ENCODE data around the gene IL22RA2.
A peak's percentile ranks its signal among the peaks of the same experiment; 100 is the strongest.

Gene IL22RA2

GRCh38 chr6:137145421-137145820 is 28.0 kb downstream of the IL22RA2 start:
- Histone ChIP-seq H3K36me3 (ENCODE audit: control insufficient read depth in 2 of 2, insufficient read depth in 1 of 2, low read length in 2 of 2) (no peaks in the 10 kb centered on the region), H3K9me3 (ENCODE audit: control insufficient read depth, insufficient read depth, low read depth, low read length) (no peaks in the 10 kb centered on the region), H3K4me3 (ENCODE audit: low read depth, low read length) (no peak overlapping the region), H3K27ac (ENCODE audit: extremely low read depth, low read depth, low read length) (no peak overlapping the region), H3K4me1 (ENCODE audit: control insufficient read depth, insufficient read depth, low read length) (no peaks in the 10 kb centered on the region)
- POLR2A ChIA-PET = no interaction called here
- CTCF ChIA-PET = no interaction called here
- no peak for TF ChIP-seq HOXD13 (CRISPR knock-in tag; IDR thresholded peaks at IDR 0.05; ENCODE audit: borderline replicate concordance)
- no peak for TF ChIP-seq ZNF654 (tag by site-specific recombination; IDR thresholded peaks at IDR 0.05; ENCODE audit: low read depth)
- no peak for TF ChIP-seq GLI2 (tag by site-specific recombination; IDR thresholded peaks at IDR 0.05; ENCODE audit: borderline replicate concordance, low read depth)
- TF ChIP-seq ZNF510 (tag by site-specific recombination; IDR thresholded peaks at IDR 0.05; ENCODE audit: insufficient replicate concordance) = no peak

- ChIA-PET POLR2A (no interaction called here), CTCF (no interaction called here)
- TF ChIP-seq ZNF654 (tag by site-specific recombination; IDR thresholded peaks at IDR 0.05; ENCODE audit: low read depth) = peak; percentile 39
- no peak for TF ChIP-seq ZBTB11 (tag by site-specific recombination; conservative IDR thresholded peaks at IDR 0.05; ENCODE audit: low read depth)
- H3K36me3 ChIP-seq (ENCODE audit: control insufficient read depth in 2 of 2, insufficient read depth in 1 of 2, low read length in 2 of 2) = no peaks in the 10 kb centered on the region
- H3K4me1 ChIP-seq (ENCODE audit: control insufficient read depth, insufficient read depth, low read length) = no peaks in the 10 kb centered on the region
- H3K27ac ChIP-seq (ENCODE audit: extremely low read depth, low read depth, low read length) = no peak overlapping the region
- H3K9me3 ChIP-seq (ENCODE audit: control insufficient read depth, insufficient read depth, low read depth, low read length) = no peaks in the 10 kb centered on the region
- no peak overlapping the region for H3K4me3 ChIP-seq (ENCODE audit: low read depth, low read length)
Observed at GRCh38 chr6:137136065-137136464, 37.4 kb downstream of the IL22RA2 start.

DNA sequence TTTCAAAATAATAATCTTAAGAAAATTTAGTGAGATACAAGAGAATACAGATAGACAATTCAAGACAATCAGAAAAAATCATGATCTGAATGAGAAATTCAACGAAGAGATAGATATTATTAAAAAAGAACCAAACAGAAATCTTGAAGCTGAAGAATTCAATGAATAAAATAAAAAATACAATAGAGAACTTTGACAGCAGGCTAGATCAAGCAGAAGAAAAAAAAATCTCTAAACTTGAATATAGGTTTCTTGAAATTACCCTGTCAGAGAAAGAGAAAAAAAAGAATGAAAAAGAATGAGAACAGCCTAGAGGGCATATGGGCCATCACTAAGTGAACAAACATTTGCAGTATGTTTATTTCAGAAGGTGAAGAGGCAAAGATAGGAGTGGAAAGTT is 39.0 kb downstream of the IL22RA2 start:
- Histone ChIP-seq H3K27ac (ENCODE audit: extremely low read depth, low read depth, low read length) (no peak overlapping the region), H3K36me3 (ENCODE audit: control insufficient read depth in 2 of 2, insufficient read depth in 1 of 2, low read length in 2 of 2) (no peaks in the 10 kb centered on the region), H3K4me1 (ENCODE audit: control insufficient read depth, insufficient read depth, low read length) (no peaks in the 10 kb centered on the region), H3K9me3 (ENCODE audit: control insufficient read depth, insufficient read depth, low read depth, low read length) (no peaks in the 10 kb centered on the region), H3K4me3 (ENCODE audit: low read depth, low read length) (no peak overlapping the region)
- CTCF ChIA-PET = interaction anchor here (0.6 to 1.4 kb wide), 3 partner anchors 113 to 251 kb away, joined by 3 to 4 read pairs (median 4); no protein-coding TSS in a partner anchor
- POLR2A ChIA-PET = no interaction called here
- TF ChIP-seq, protein P1, sequence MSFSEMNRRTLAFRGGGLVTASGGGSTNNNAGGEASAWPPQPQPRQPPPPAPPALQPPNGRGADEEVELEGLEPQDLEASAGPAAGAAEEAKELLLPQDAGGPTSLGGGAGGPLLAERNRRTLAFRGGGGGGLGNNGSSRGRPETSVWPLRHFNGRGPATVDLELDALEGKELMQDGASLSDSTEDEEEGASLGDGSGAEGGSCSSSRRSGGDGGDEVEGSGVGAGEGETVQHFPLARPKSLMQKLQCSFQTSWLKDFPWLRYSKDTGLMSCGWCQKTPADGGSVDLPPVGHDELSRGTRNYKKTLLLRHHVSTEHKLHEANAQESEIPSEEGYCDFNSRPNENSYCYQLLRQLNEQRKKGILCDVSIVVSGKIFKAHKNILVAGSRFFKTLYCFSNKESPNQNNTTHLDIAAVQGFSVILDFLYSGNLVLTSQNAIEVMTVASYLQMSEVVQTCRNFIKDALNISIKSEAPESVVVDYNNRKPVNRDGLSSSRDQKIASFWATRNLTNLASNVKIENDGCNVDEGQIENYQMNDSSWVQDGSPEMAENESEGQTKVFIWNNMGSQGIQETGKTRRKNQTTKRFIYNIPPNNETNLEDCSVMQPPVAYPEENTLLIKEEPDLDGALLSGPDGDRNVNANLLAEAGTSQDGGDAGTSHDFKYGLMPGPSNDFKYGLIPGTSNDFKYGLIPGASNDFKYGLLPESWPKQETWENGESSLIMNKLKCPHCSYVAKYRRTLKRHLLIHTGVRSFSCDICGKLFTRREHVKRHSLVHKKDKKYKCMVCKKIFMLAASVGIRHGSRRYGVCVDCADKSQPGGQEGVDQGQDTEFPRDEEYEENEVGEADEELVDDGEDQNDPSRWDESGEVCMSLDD (tag by site-specific recombination; IDR thresholded peaks at IDR 0.05) = no peak
- TF ChIP-seq SETDB1 (IDR thresholded peaks at IDR 0.05; ENCODE audit: insufficient read length, low read length) (peak; percentile 82), ZNF302 (tag by site-specific recombination; IDR thresholded peaks at IDR 0.05; ENCODE audit: low read depth) (no peak)

DNA sequence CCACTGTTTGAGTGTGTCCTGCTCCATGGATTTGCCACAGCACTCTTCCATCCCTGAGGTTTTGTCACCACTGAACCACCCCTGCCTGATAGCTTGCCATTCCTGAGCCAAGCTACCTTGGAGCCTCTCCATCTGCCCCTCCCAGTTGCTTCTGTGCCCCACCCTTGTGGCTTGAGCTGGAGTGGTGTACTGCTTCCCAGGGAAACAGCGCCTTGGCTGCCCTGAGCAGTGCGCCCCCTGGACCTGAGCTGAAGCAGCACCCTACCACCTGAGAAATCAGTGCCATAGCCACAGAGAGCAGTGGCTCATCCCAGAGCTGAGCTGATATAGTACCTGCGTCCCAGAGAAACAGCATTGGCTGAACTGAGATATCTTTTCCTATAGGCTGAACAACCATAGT is 40.3 kb downstream of the IL22RA2 start:
- Histone ChIP-seq H3K4me3 (ENCODE audit: low read depth, low read length) (no peak overlapping the region), H3K27ac (ENCODE audit: extremely low read depth, low read depth, low read length) (no peak overlapping the region), H3K36me3 (ENCODE audit: control insufficient read depth in 2 of 2, insufficient read depth in 1 of 2, low read length in 2 of 2) (no peaks in the 10 kb centered on the region), H3K9me3 (ENCODE audit: control insufficient read depth, insufficient read depth, low read depth, low read length) (no peaks in the 10 kb centered on the region), H3K4me1 (ENCODE audit: control insufficient read depth, insufficient read depth, low read length) (no peaks in the 10 kb centered on the region)
- POLR2A ChIA-PET = no interaction called here
- CTCF ChIA-PET = interaction anchor here (0.5 to 1.1 kb wide), 2 partner anchors 17 to 119 kb away, joined by 3 to 4 read pairs; no protein-coding TSS in a partner anchor
- TF ChIP-seq BCL11B (tag by site-specific recombination; IDR thresholded peaks at IDR 0.05; ENCODE audit: low read depth) = no peak
- TF ChIP-seq ZNF23 (tag by site-specific recombination; IDR thresholded peaks at IDR 0.05; ENCODE audit: borderline replicate concordance) = no peak
- TF ChIP-seq ZFP41 (tag by site-specific recombination; IDR thresholded peaks at IDR 0.05; ENCODE audit: borderline replicate concordance) = no peak
- TF ChIP-seq ZNF623 (tag by site-specific recombination; IDR thresholded peaks at IDR 0.05) = no peak
- no peak for TF ChIP-seq ZSCAN23 (tag by site-specific recombination; IDR thresholded peaks at IDR 0.05)
- TF ChIP-seq REPIN1 (tag by site-specific recombination; IDR thresholded peaks at IDR 0.05; ENCODE audit: low read depth) = no peak
- TF ChIP-seq SP7 (tag by site-specific recombination; IDR thresholded peaks at IDR 0.05) = no peak
- TF ChIP-seq ZNF560 (tag by site-specific recombination; IDR thresholded peaks at IDR 0.05; ENCODE audit: borderline replicate concordance) = no peak
- TF ChIP-seq ZNF558 (tag by site-specific recombination; IDR thresholded peaks at IDR 0.05) = no peak
- TF ChIP-seq, protein P2, sequence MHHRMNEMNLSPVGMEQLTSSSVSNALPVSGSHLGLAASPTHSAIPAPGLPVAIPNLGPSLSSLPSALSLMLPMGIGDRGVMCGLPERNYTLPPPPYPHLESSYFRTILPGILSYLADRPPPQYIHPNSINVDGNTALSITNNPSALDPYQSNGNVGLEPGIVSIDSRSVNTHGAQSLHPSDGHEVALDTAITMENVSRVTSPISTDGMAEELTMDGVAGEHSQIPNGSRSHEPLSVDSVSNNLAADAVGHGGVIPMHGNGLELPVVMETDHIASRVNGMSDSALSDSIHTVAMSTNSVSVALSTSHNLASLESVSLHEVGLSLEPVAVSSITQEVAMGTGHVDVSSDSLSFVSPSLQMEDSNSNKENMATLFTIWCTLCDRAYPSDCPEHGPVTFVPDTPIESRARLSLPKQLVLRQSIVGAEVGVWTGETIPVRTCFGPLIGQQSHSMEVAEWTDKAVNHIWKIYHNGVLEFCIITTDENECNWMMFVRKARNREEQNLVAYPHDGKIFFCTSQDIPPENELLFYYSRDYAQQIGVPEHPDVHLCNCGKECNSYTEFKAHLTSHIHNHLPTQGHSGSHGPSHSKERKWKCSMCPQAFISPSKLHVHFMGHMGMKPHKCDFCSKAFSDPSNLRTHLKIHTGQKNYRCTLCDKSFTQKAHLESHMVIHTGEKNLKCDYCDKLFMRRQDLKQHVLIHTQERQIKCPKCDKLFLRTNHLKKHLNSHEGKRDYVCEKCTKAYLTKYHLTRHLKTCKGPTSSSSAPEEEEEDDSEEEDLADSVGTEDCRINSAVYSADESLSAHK (tag by site-specific recombination; IDR thresholded peaks at IDR 0.05) = no peak
- no peak for TF ChIP-seq MZF1 (tag by site-specific recombination; IDR thresholded peaks at IDR 0.05; ENCODE audit: borderline replicate concordance)
- TF ChIP-seq ZNF561 (tag by site-specific recombination; IDR thresholded peaks at IDR 0.05; ENCODE audit: borderline replicate concordance) = no peak
